Ascending aorta (tissue), 2 donors: ENCODE data around the gene SERPINE3. TPM values are rescaled to one million over a fixed set of nuclear protein-coding genes. Genes with fewer than 3 reads are reported as not detected.

Experiments used
- DNase-seq, 2 donors: peaks; one replicate each; pipeline ENCODE4 v3.0.0-alpha.2; 2019; ENCODE audit warnings: low spot score in 2 of 2
- H3K27ac ChIP-seq, 2 donors: fragments of 200-600 bp; sonication (generic); one replicate each; pipeline ENCODE4 v1.5.1; 2016 to 2017; ENCODE audit warnings: mild to moderate bottlenecking in 1 of 2
- H3K27me3 ChIP-seq: fragments of 200-600 bp; sonication (generic); one replicate; pipeline ENCODE4 v1.5.1; 2017
- H3K36me3 ChIP-seq, 2 donors: fragments of 200-600 bp; sonication (generic); one replicate each; pipeline ENCODE4 v1.5.1; 2016
- H3K4me1 ChIP-seq, 2 donors: fragments of 200-600 bp; sonication (generic); one replicate each; pipeline ENCODE4 v1.5.1; 2016 to 2017; ENCODE audit warnings: mild to moderate bottlenecking in 1 of 2
- H3K4me3 ChIP-seq, 2 donors: fragments of 200-600 bp; sonication (generic); one replicate each; pipeline ENCODE4 v1.5.1; 2016 to 2017; ENCODE audit warnings: mild to moderate bottlenecking in 1 of 2
- H3K9me3 ChIP-seq, 2 donors: fragments of 200-600 bp; sonication (generic); one replicate each; pipeline ENCODE4 v1.5.1; 2016
- CTCF ChIP-seq, 3 experiments: fragments of 200-600 bp in 2 of 3; fragments of 450-650 bp in 1 of 3; sonication (generic) in 2 of 3; IDR thresholded peaks; one replicate each; pipeline ENCODE4 v1.5.1; 2016 to 2019; ENCODE audit warnings: antibody characterized with exemption in 3 of 3, mild to moderate bottlenecking in 1 of 3, moderate library complexity in 1 of 3
- intact Hi-C: fragments of 100-400 bp; cut with DNase I; formaldehyde crosslinking; loops from one replicate; pipeline ENCODE4 v1.15.1; 2023
- total RNA-seq: library from RNA; depleted of rRNA; stranded (reverse); fragments of >200 nt; gene quantifications from one replicate; pipeline ENCODE4 v1.1.0, GENCODE V29; 2016

Gene SERPINE3
- total RNA-seq: not detected

- TF ChIP-seq CTCF (IDR thresholded peaks at IDR 0.05): no peak
- Histone ChIP-seq H3K36me3 (no peaks in the 10 kb centered on the region), H3K4me1 (no peaks in the 10 kb centered on the region), H3K4me3 (no peak within 1 kb of the TSS), H3K9me3 (no peaks in the 10 kb centered on the region), H3K27ac (no peak within 1 kb of the TSS), H3K27me3 (no peaks in the 10 kb centered on the region)
- intact Hi-C loops: no loop called here
- DNase-seq: no peak
Measured at GRCh38 chr13:51339354-51339753, at the start of gene SERPINE3. SERPINE3 (plus strand) TSS chr13:51339691; CDS start chr13:51341092, 1,401 bp downstream.

DNA sequence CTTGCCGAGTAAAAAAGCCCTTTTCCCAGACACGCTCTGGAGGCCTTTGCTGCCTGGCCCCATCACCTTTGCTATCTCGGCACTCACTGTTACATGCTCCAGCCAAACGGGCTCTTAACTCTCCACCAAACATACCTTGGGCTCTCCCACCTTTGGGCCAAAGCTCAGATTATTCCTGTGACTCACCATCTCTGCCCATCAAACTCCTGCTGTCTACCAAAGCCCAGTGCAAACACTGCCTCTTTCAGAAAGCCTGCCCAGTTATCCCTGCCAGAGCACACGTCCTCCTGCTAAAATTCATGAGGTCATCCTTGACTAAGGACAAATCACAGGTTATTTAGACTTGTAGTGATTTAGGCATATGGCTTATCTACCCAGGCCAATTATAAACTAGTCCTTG, 48.1 kb upstream of the SERPINE3 start:
- H3K9me3 ChIP-seq: no peaks in the 10 kb centered on the region
- H3K4me1 ChIP-seq: peaks cover 0 to 10% of the 10 kb centered on the region in 2 donors
- TF ChIP-seq CTCF (IDR thresholded peaks at IDR 0.05): no peak
- no peaks in the 10 kb centered on the region for H3K27me3 ChIP-seq
- peak overlapping the region; percentile 64 to 79 for H3K27ac ChIP-seq
- intact Hi-C loops: no loop called here
- no peak for DNase-seq
- no peak overlapping the region for H3K4me3 ChIP-seq
- H3K36me3 ChIP-seq: no peaks in the 10 kb centered on the region

GRCh38 chr13:51292000-51292565, 47.4 kb upstream of the SERPINE3 start:
- H3K36me3 ChIP-seq: no peaks in the 10 kb centered on the region
- no peaks in the 10 kb centered on the region for H3K9me3 ChIP-seq
- peaks cover 0 to 10% of the 10 kb centered on the region in 2 donors for H3K4me1 ChIP-seq
- H3K27me3 ChIP-seq: no peaks in the 10 kb centered on the region
- H3K27ac ChIP-seq: peak overlapping the region; percentile 64 to 79
- no peak for TF ChIP-seq CTCF (IDR thresholded peaks at IDR 0.05)
- DNase-seq: no peak
- intact Hi-C loops: no loop called here
- H3K4me3 ChIP-seq: no peak overlapping the region

GRCh38 chr13:51297556-51297955, 41.9 kb upstream of the SERPINE3 start:
- Histone ChIP-seq H3K27ac (no peak overlapping the region), H3K9me3 (no peaks in the 10 kb centered on the region), H3K4me1 (no peaks in the 10 kb centered on the region), H3K27me3 (no peaks in the 10 kb centered on the region), H3K4me3 (no peak overlapping the region), H3K36me3 (no peaks in the 10 kb centered on the region)
- intact Hi-C loops: no loop called here
- peak in 1 of 2 donors; percentile 18 for DNase-seq
- no peak for TF ChIP-seq CTCF (IDR thresholded peaks at IDR 0.05)

DNA sequence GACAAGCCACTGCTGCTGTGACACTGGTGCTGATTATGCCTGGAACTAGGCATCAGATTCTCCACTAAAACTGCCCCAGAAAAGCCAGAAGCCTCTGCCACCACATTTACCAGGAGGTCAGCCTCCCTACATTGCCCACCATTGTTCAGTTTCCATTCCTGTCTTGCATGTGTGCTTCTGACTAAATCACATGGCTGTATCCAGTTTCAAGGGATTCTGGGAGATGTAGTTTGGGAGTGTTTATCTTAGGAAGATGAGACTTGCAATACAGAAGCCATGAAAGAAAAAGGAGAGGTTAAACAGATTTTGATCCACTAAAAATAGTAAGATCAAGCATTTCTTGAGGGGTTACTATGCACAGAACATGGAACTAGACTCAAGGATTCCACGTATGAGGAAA, 40.7 kb upstream of the SERPINE3 start:
- TF ChIP-seq CTCF (IDR thresholded peaks at IDR 0.05): no peak
- no peaks in the 10 kb centered on the region for H3K4me1 ChIP-seq
- intact Hi-C loops: no loop called here
- no peak overlapping the region for H3K27ac ChIP-seq
- no peaks in the 10 kb centered on the region for H3K27me3 ChIP-seq
- H3K36me3 ChIP-seq: no peaks in the 10 kb centered on the region
- DNase-seq: no peak
- no peaks in the 10 kb centered on the region for H3K9me3 ChIP-seq
- H3K4me3 ChIP-seq: no peak overlapping the region

- H3K9me3 ChIP-seq: no peaks in the 10 kb centered on the region
- H3K27me3 ChIP-seq: no peaks in the 10 kb centered on the region
- H3K4me3 ChIP-seq: no peak overlapping the region
- no peak for DNase-seq
- no peak for TF ChIP-seq CTCF (IDR thresholded peaks at IDR 0.05)
- intact Hi-C loops: no loop called here
- H3K4me1 ChIP-seq: no peaks in the 10 kb centered on the region
- H3K36me3 ChIP-seq: no peaks in the 10 kb centered on the region
- H3K27ac ChIP-seq: no peak overlapping the region
Measured at GRCh38 chr13:51303063-51303552, 36.4 kb upstream of the SERPINE3 start.
